Prostate gland (tissue), 2 donors: ENCODE results near the gene SNTA1. TPM values are rescaled to one million over a fixed set of nuclear protein-coding genes. Genes with fewer than 3 reads are reported as not detected.

Experiments used
- DNase-seq: peaks from one replicate; pipeline ENCODE4 v3.0.0-alpha.2; 2019; ENCODE audit warnings: low spot score
- H3K27ac ChIP-seq, 2 donors: fragments of 200-600 bp; sonication (generic); 2 replicates each; pipeline ENCODE4 v1.5.1; 2017 to 2019
- H3K27me3 ChIP-seq: fragments of 200-600 bp; sonication (generic); replicated peaks from 2 replicates; pipeline ENCODE4 v1.5.1; 2019; ENCODE audit not compliant: insufficient read depth
- H3K36me3 ChIP-seq, 2 donors: fragments of 200-600 bp; sonication (generic); 1 replicate in 1 of 2; 2 replicates in 1 of 2; pipeline versions ENCODE4 v1.5.1 to v1.8.1; 2017 to 2019
- H3K4me1 ChIP-seq: fragments of 200-600 bp; sonication (generic); replicated peaks from 2 replicates; pipeline ENCODE4 v1.5.1; 2019
- H3K4me3 ChIP-seq, 2 donors: fragments of 200-600 bp; sonication (generic); 2 replicates each; pipeline ENCODE4 v1.5.1; 2017 to 2019
- H3K9me3 ChIP-seq: fragments of 200-600 bp; sonication (generic); 2 replicates; pipeline ENCODE4 v1.5.1; 2017
- POLR2A ChIP-seq: fragments of 450-650 bp; IDR thresholded peaks from one replicate; pipeline ENCODE4 v1.6.1; 2016; ENCODE audit warnings: antibody characterized with exemption, mild to moderate bottlenecking
- POLR2AphosphoS5 ChIP-seq: sonication (generic); formaldehyde crosslinking; IDR thresholded peaks from one replicate; pipeline ENCODE4 v1.6.1; 2017; ENCODE audit warnings: antibody characterized with exemption
- WGBS: methylation state at CpG from one replicate; pipeline ENCODE4 v1.1.5; 2018; 5-methylcytosine and 5-hydroxymethylcytosine counted together
- intact Hi-C: fragments of 100-400 bp; cut with DNase I; formaldehyde crosslinking; loops from one replicate; pipeline ENCODE4 v1.14.2; 2022
- total RNA-seq, 2 donors: library from RNA; depleted of rRNA; stranded (reverse); fragments of >200 nt; gene quantifications; one replicate each; pipeline ENCODE4 v1.1.0, GENCODE V29; 2016
- TF ChIP-seq, protein P1 (sequence below), 4 experiments: fragments of 200-600 bp in 2 of 4; fragments of 450-650 bp in 2 of 4; sonication (generic) in 2 of 4; IDR thresholded peaks; 1 replicate in 3 of 4; 2 replicates in 1 of 4; pipeline ENCODE4 v1.5.1; 2016 to 2019; ENCODE audit warnings: antibody characterized with exemption in 4 of 4, mild to moderate bottlenecking in 2 of 4, moderate library complexity in 2 of 4

Gene SNTA1
- total RNA-seq, 2 donors from 2014 or later, result 25.4 to 128 TPM

DNA sequence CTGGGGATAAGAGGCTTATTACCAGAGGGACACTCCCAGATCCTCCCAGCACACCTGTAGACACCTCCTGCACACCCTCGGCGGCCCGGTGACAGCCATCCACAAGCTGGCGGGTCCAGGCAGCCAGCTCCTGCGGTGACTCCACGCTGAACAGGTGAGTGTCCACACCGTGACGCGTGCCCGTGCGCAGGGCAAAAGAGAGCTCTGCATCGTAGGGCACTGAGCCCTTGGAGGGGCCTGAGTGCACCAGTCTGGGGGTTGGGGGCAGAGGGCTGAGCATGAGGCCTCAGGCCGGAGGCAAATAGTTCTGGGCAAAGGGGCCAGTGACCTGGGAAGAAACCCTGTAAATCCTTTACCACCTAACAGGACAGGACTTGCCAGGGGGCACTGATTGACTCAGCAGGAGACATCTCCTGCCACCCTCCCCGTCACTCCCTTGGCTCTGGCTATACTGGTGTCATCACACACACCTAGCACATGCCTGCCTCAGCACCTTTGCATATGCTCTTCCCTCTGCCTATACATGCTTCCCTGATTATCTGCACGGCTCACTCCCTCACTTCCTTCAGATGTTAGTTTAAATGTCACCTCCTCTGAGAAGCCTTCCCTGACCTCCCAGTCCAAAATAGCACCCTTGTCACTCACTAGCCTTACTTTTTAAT is 33.4 kb downstream of the SNTA1 start:
- no peak for DNase-seq
- no peaks in the 10 kb centered on the region for H3K9me3 ChIP-seq
- no peak overlapping the region for H3K4me3 ChIP-seq
- WGBS, result 91% methylated on average over 15 of the region's 15 CpGs
- no peaks in the 10 kb centered on the region for H3K27me3 ChIP-seq
- H3K27ac ChIP-seq, result no peak overlapping the region
- H3K36me3 ChIP-seq, result no peaks in the 10 kb centered on the region
- no peaks in the 10 kb centered on the region for H3K4me1 ChIP-seq
- intact Hi-C loops, result no loop called here
- TF ChIP-seq POLR2AphosphoS5 (no peak), POLR2A (no peak)

DNA sequence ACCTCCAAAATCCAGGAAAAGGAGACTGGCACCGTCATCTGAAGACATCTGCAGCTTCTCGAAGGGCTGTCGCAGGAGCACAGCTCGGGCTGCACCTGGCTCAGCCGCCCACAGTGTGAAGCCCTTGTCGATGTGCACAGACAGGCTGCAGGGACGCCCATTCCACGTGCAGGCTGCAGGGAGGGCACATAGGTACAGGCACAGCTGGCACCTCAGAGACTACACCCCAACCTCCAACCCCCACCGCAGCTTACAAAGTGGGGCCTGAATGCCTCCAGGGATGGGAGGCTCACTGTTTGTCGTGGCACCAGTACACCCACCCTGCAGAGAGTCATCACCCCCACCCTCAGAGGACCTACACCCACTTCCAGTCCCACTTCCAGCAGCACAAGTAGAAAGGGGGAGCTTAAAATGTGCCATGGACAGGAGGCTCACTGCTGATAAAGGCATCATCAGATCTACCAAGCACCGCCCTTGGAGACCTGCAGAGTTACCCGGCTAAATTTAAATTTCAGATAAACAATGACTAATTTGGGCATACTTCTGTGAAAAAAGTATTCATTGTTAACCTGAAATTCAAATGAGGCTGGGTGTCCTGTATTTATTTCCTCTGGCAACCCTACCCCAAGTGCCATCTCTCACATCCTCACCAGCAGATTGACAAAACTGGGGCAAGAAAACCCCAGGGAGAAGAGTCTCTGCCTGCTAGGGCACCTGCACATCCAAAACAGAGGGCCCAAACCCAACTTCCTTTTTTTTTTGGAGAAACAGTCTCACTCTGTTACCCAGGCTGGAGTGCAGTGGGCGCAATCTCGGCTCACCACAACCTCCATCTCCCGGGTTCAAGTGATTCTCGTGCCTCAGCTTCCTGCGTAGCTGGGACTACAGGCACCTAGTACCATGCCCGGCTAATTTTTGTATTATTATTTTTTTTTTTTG is 34.6 kb downstream of the SNTA1 start:
- no peak overlapping the region for H3K27ac ChIP-seq
- 86% methylated on average over 17 of the region's 18 CpGs for WGBS
- no peaks in the 10 kb centered on the region for H3K9me3 ChIP-seq
- no peaks in the 10 kb centered on the region for H3K27me3 ChIP-seq
- H3K36me3 ChIP-seq, result no peaks in the 10 kb centered on the region
- no peak for TF ChIP-seq POLR2AphosphoS5
- TF ChIP-seq POLR2A, result no peak
- TF ChIP-seq, protein P1, sequence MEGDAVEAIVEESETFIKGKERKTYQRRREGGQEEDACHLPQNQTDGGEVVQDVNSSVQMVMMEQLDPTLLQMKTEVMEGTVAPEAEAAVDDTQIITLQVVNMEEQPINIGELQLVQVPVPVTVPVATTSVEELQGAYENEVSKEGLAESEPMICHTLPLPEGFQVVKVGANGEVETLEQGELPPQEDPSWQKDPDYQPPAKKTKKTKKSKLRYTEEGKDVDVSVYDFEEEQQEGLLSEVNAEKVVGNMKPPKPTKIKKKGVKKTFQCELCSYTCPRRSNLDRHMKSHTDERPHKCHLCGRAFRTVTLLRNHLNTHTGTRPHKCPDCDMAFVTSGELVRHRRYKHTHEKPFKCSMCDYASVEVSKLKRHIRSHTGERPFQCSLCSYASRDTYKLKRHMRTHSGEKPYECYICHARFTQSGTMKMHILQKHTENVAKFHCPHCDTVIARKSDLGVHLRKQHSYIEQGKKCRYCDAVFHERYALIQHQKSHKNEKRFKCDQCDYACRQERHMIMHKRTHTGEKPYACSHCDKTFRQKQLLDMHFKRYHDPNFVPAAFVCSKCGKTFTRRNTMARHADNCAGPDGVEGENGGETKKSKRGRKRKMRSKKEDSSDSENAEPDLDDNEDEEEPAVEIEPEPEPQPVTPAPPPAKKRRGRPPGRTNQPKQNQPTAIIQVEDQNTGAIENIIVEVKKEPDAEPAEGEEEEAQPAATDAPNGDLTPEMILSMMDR (IDR thresholded peaks at IDR 0.05), result no peak
- H3K4me1 ChIP-seq, result no peaks in the 10 kb centered on the region
- intact Hi-C loops, result no loop called here
- DNase-seq, result no peak
- H3K4me3 ChIP-seq, result no peak overlapping the region

DNA sequence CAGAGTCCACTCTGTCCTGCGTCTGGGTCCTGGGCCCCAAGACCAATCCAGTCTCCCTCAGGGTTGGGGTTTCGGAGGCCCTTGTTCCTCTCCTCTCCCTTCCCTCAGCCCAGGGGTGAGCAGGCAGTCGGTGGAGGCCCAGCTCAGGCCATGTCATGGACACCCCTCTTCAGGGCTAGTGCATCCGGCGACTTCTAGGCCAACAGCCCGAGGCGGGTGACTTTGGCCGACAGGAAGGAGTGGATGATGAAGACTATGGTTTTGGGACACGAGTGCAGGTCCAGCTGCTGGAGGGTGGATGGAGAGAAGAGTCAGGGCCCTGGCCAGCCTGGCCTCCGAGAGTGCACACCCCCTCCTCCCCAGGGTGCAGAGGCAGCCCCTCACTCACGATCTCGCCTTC is 35.2 kb downstream of the SNTA1 start:
- Histone ChIP-seq H3K4me1 (no peaks in the 10 kb centered on the region), H3K27me3 (no peaks in the 10 kb centered on the region), H3K4me3 (no peak overlapping the region), H3K9me3 (no peaks in the 10 kb centered on the region), H3K36me3 (no peaks in the 10 kb centered on the region), H3K27ac (no peak overlapping the region)
- intact Hi-C loops, result no loop called here
- TF ChIP-seq POLR2AphosphoS5, result no peak
- TF ChIP-seq, protein P1 (IDR thresholded peaks at IDR 0.05), result no peak
- WGBS, result 90% methylated on average over 12 of the region's 12 CpGs
- no peak for DNase-seq

DNA sequence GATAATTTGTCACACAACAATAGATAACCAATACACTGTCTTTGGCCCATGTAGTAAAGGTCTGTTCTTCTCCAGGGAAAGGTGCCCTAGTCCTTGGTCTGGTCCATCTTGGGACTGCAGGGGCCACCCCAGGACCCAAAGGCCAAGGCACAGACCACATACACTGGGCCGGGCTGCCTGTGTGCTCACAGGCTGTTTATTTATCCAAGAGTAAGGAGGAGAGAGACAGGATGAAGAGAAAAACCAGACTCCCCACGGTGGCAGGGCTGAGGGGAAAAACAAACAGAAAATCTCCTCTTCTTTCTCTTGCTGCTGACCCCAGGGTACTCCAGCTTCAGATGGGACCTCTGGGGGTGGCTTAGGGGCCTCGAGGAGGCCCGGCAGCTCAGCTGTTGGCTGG is 35.8 kb downstream of the SNTA1 start:
- H3K9me3 ChIP-seq, result no peaks in the 10 kb centered on the region
- no peak for DNase-seq
- intact Hi-C loops, result no loop called here
- H3K27ac ChIP-seq, result no peak overlapping the region
- H3K4me3 ChIP-seq, result no peak overlapping the region
- H3K4me1 ChIP-seq, result no peaks in the 10 kb centered on the region
- WGBS, result 59% methylated on average over 4 of the region's 4 CpGs
- TF ChIP-seq, protein P1 (IDR thresholded peaks at IDR 0.05), result no peak
- TF ChIP-seq POLR2AphosphoS5, result no peak
- TF ChIP-seq POLR2A, result no peak
- H3K36me3 ChIP-seq, result no peaks in the 10 kb centered on the region
- H3K27me3 ChIP-seq, result no peaks in the 10 kb centered on the region

DNA sequence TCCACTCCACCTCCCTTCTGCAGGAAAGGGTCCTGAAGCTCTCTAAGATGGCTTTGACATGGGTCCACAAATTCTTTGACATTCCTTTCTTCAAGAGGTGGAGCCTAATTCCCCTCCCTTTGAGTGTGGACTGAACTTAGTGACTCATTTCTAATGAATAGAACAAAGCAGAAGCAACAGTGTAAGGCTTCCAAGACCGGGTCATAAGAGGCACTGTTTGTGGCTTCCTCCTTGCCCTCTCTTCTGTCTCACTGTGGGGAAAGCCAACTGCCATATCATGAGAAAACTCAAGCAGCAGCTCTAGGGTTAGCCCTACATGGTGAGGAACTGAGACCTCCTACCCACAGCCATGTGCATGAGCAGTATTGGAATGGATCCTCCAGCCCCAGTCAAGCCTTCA is 36.3 kb downstream of the SNTA1 start:
- no peak overlapping the region for H3K4me3 ChIP-seq
- no peaks in the 10 kb centered on the region for H3K9me3 ChIP-seq
- no peaks in the 10 kb centered on the region for H3K27me3 ChIP-seq
- 73% methylated on average over 1 of the region's 1 CpG for WGBS
- intact Hi-C loops, result no loop called here
- no peak overlapping the region for H3K27ac ChIP-seq
- H3K36me3 ChIP-seq, result no peaks in the 10 kb centered on the region
- no peak for DNase-seq
- H3K4me1 ChIP-seq, result no peaks in the 10 kb centered on the region
- TF ChIP-seq POLR2AphosphoS5, result no peak
- TF ChIP-seq, protein P1 (IDR thresholded peaks at IDR 0.05), result no peak
- TF ChIP-seq POLR2A, result no peak
